Ishikawa (cell line): Measurements from ENCODE around the gene SLC25A30.

ENCODE experiments used
- CEBPB ChIP-seq: IDR thresholded peaks from 2 replicates; pipeline ENCODE4 v1.6.1; 2012
- CREB1 ChIP-seq: IDR thresholded peaks from 2 replicates; pipeline ENCODE4 v1.6.1; 2012; ENCODE audit warnings: low read depth
- EGR1 ChIP-seq: IDR thresholded peaks from 2 replicates; pipeline ENCODE4 v1.6.1; 2012
- EP300 ChIP-seq: IDR thresholded peaks from 2 replicates; pipeline ENCODE4 v1.6.1; 2012; ENCODE audit warnings: borderline replicate concordance
- FOXM1 ChIP-seq: IDR thresholded peaks from 2 replicates; pipeline ENCODE4 v1.6.1; 2012; ENCODE audit warnings: low read depth, borderline replicate concordance
- NFIC ChIP-seq: IDR thresholded peaks from 2 replicates; pipeline ENCODE4 v1.6.1; 2012
- RAD21 ChIP-seq: IDR thresholded peaks from 2 replicates; pipeline ENCODE4 v1.6.1; 2012; ENCODE audit warnings: low read depth
- TAF1 ChIP-seq: IDR thresholded peaks from 2 replicates; pipeline ENCODE4 v1.6.1; 2012; ENCODE audit warnings: low read depth, mild to moderate bottlenecking
- TCF12 ChIP-seq: IDR thresholded peaks from 2 replicates; pipeline ENCODE4 v1.6.1; 2012; ENCODE audit warnings: low read depth
- TEAD4 ChIP-seq: IDR thresholded peaks from 2 replicates; pipeline ENCODE4 v1.6.1; 2012
- YY1 ChIP-seq: IDR thresholded peaks from 2 replicates; pipeline ENCODE4 v1.6.1; 2012; ENCODE audit warnings: low read depth
- ZBTB7A ChIP-seq: IDR thresholded peaks from 2 replicates; pipeline ENCODE4 v1.6.1; 2012; ENCODE audit warnings: low read depth
- TF ChIP-seq, protein P1 (sequence below): IDR thresholded peaks from 2 replicates; pipeline ENCODE4 v1.6.1; 2012
- TF ChIP-seq, protein P2 (sequence below): IDR thresholded peaks from 2 replicates; pipeline ENCODE4 v1.6.1; 2012; ENCODE audit warnings: low read depth, mild to moderate bottlenecking
- TF ChIP-seq, protein P3 (sequence below): IDR thresholded peaks from 2 replicates; pipeline ENCODE4 v1.6.1; 2012

SLC25A30 gene

DNA sequence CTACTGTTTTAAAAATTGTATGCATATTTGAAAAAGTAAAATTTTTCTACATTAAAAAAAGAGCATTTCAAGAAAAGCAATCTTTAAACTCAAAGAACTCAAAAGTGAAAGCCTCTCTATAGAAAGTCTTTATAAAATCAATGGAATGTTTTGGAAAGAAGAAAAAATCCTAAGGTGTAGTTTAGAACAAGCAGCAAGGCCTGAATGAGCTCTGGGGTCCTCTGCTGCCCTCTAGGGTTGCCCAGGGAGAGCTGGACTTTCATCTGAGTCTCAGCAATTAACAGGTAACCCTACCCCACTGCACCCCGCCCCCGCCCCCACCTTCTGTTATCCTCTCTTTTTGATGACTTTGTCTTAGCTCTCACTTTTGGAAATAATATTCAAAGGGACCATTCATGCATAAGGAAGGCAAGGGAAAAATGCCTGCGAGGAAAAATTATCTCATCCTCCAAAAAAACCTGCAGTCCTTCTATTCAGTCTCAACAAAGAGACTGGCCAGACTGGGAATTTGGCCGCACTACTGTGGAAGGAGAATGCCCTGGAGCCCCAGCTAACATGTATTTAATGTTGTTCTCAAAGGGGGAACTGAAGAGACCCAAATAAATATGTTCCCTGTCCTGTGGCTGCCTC is 24.1 kb downstream of the SLC25A30 start:
- TF ChIP-seq RAD21 (peak; percentile 67), TEAD4 (no peak)

DNA sequence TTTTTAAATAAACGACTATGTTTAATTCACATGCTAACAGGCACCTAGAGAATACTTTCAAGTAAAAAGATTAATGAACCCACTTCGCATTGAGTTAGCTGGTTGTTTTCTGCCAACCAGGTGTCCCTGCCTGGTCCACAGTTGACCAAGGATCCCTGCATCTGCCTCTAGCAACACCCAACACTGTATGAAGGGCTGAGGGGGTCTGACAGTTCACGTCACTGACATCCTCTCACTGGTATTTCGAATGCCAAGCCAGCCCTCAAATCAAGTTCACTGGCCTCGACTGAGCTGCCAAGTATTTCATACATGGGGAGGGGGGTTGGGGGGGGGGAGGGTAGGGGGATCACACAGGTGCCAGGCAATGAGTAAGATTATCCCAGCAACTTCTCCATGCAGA is 25.4 kb downstream of the SLC25A30 start:
- TF ChIP-seq, protein P1, sequence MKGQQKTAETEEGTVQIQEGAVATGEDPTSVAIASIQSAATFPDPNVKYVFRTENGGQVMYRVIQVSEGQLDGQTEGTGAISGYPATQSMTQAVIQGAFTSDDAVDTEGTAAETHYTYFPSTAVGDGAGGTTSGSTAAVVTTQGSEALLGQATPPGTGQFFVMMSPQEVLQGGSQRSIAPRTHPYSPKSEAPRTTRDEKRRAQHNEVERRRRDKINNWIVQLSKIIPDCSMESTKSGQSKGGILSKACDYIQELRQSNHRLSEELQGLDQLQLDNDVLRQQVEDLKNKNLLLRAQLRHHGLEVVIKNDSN, result no peak
- TF ChIP-seq CEBPB, result no peak
- TF ChIP-seq TAF1, result no peak
- TF ChIP-seq YY1, result no peak
- no peak for TF ChIP-seq ZBTB7A
- TF ChIP-seq RAD21, result no peak
- no peak for TF ChIP-seq EGR1
- TF ChIP-seq TEAD4, result no peak

DNA sequence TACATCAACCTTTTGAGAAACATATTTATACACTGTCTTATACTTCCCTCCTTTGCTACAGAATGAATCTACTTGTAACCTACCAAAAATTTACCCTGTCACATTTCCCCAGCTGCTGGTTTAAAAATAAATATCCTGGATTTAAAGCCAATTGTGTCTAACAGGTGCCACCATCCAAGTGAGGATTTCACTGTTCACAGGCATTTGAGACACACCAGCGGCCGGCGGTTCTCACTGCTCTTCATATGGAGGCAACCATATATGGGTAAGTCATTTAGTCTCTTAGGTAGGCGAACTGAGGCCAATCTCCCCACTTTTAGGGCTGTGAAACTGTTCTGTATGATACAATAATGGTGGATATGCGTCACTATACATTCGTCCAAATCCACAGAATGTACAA is 26.2 kb downstream of the SLC25A30 start:
- TF ChIP-seq, protein P2, sequence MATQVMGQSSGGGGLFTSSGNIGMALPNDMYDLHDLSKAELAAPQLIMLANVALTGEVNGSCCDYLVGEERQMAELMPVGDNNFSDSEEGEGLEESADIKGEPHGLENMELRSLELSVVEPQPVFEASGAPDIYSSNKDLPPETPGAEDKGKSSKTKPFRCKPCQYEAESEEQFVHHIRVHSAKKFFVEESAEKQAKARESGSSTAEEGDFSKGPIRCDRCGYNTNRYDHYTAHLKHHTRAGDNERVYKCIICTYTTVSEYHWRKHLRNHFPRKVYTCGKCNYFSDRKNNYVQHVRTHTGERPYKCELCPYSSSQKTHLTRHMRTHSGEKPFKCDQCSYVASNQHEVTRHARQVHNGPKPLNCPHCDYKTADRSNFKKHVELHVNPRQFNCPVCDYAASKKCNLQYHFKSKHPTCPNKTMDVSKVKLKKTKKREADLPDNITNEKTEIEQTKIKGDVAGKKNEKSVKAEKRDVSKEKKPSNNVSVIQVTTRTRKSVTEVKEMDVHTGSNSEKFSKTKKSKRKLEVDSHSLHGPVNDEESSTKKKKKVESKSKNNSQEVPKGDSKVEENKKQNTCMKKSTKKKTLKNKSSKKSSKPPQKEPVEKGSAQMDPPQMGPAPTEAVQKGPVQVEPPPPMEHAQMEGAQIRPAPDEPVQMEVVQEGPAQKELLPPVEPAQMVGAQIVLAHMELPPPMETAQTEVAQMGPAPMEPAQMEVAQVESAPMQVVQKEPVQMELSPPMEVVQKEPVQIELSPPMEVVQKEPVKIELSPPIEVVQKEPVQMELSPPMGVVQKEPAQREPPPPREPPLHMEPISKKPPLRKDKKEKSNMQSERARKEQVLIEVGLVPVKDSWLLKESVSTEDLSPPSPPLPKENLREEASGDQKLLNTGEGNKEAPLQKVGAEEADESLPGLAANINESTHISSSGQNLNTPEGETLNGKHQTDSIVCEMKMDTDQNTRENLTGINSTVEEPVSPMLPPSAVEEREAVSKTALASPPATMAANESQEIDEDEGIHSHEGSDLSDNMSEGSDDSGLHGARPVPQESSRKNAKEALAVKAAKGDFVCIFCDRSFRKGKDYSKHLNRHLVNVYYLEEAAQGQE, result no peak
- TF ChIP-seq TAF1 (no peak), NFIC (no peak), CEBPB (no peak), ZBTB7A (no peak), CREB1 (no peak), EGR1 (no peak), TCF12 (no peak), YY1 (no peak), EP300 (no peak), RAD21 (no peak), TEAD4 (no peak), FOXM1 (no peak)
- TF ChIP-seq, protein P1, result no peak
- TF ChIP-seq, protein P3, sequence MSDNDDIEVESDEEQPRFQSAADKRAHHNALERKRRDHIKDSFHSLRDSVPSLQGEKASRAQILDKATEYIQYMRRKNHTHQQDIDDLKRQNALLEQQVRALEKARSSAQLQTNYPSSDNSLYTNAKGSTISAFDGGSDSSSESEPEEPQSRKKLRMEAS, result no peak

DNA sequence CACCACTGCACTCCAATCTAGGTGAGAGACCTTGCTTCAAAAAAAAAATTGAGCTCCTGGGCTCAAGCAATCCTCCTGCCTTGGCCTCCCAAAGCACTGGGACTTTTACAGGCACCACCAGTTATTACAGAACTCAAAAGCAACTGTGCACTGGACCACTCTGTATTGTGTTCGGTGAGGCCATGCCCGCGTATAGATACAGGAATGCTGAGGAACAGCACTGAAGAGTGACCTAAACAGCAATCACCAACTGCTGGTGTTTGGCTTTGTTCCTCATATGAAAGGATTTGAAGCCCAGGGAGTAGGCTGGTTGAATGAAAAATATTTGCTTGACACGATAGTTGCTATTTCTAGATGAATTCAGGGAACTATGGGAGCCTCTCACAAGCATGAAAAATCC is 29.5 kb downstream of the SLC25A30 start:
- TF ChIP-seq EP300 (no peak), CEBPB (no peak), TEAD4 (no peak), ZBTB7A (no peak), NFIC (no peak), TCF12 (no peak), TAF1 (no peak), FOXM1 (no peak), CREB1 (no peak), RAD21 (no peak), EGR1 (no peak), YY1 (no peak)
- TF ChIP-seq, protein P1, result no peak
- TF ChIP-seq, protein P3, result no peak
- TF ChIP-seq, protein P2, result no peak

DNA sequence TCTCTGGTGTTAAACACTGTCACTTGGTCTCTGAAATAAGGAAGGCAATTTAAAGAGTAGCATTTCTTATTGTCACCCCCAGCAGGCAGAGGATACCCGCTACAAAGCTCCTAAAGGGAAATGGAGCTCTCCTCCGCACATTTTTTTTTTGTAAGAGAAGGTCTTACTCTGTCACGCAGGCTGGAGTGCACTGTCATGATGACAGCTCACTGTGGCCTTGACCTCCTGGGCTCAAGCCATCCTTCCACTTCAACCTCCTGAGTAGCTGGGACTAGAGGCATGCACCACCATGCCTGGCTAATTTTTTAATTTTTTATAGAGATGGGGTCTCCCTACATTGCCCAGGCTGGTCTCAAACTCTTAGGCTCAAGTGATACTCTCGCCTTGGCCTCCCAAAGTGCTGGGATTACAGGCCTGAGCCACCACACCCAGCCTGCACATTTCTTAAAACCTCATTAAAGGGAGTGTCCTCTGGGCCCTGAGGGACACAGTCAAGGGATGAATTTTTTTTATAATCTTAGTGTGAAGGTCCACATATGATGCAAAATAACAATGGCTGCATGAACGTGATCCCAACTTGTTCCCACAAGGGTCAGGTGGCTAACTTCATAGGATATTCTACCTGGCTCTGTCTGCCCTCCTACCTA is 32.1 kb downstream of the SLC25A30 start:
- no peak for TF ChIP-seq EGR1
- TF ChIP-seq ZBTB7A, result no peak
- TF ChIP-seq TEAD4, result no peak
- TF ChIP-seq, protein P3, result no peak
- TF ChIP-seq EP300, result no peak
- no peak for TF ChIP-seq CEBPB
- TF ChIP-seq, protein P1, result no peak
- no peak for TF ChIP-seq CREB1
- TF ChIP-seq YY1, result no peak
- TF ChIP-seq TCF12, result no peak
- TF ChIP-seq FOXM1, result no peak
- no peak for TF ChIP-seq RAD21
- no peak for TF ChIP-seq TAF1
- TF ChIP-seq NFIC, result no peak
- TF ChIP-seq, protein P2, result no peak
